ENCODE data around the gene FSTL1.

The FSTL1 gene

GRCh38 chr3:120451806-120452205 is 1.0 kb upstream of the FSTL1 start:
- H3K27ac ChIP-seq (ENCODE audit: extremely low read depth, low read depth, low read length), result peak overlapping the region; percentile 85; the same call in 1 of the 2 replicates
- peaks cover 0 to 10% of the 10 kb centered on the region in 2 experiments; a peak in 1 of 3 replicates for H3K36me3 ChIP-seq (ENCODE audit: control insufficient read depth in 2 of 2, insufficient read depth in 1 of 2, low read length in 2 of 2)
- no peaks in the 10 kb centered on the region for H3K9me3 ChIP-seq (ENCODE audit: control insufficient read depth, insufficient read depth, low read depth, low read length)
- peaks cover 7% of the 10 kb centered on the region; the same call in 1 of the 2 replicates for H3K4me1 ChIP-seq (ENCODE audit: control insufficient read depth, insufficient read depth, low read length)
- ChIA-PET POLR2A (no interaction called here), CTCF (no interaction called here)
- H3K4me3 ChIP-seq (ENCODE audit: low read depth, low read length), result no peak overlapping the region
- no peak for TF ChIP-seq ZNF707 (tag by site-specific recombination; IDR thresholded peaks at IDR 0.05)
- no peak for TF ChIP-seq ZNF585B (tag by site-specific recombination; IDR thresholded peaks at IDR 0.05)
- TF ChIP-seq GLI2 (tag by site-specific recombination; IDR thresholded peaks at IDR 0.05; ENCODE audit: borderline replicate concordance, low read depth), result no peak
- TF ChIP-seq ZNF366 (tag by site-specific recombination; conservative IDR thresholded peaks at IDR 0.05), result peak; percentile 47; the same call in 1 of the 2 replicates
- TF ChIP-seq ZBTB17 (tag by site-specific recombination; IDR thresholded peaks at IDR 0.05), result peak; percentile 9
- TF ChIP-seq WT1 (tag by site-specific recombination; IDR thresholded peaks at IDR 0.05), result peak; percentile 88

- CTCF ChIA-PET, result no interaction called here
- POLR2A ChIA-PET, result interaction anchor here (0.7 to 1.1 kb wide), 7 partner anchors 9 to 357 kb away, joined by 3 to 7 read pairs (median 3); partner anchors contain the start of gene GSK3B
- Histone ChIP-seq H3K36me3 (ENCODE audit: control insufficient read depth in 2 of 2, insufficient read depth in 1 of 2, low read length in 2 of 2) (peaks cover 0 to 15% of the 10 kb centered on the region in 2 experiments; a peak in 1 of 3 replicates), H3K4me1 (ENCODE audit: control insufficient read depth, insufficient read depth, low read length) (peaks cover 7% of the 10 kb centered on the region; the same call in 1 of the 2 replicates), H3K4me3 (ENCODE audit: low read depth, low read length) (peak overlapping the region; percentile 79), H3K27ac (ENCODE audit: extremely low read depth, low read depth, low read length) (peak overlapping the region; percentile 85; the same call in 1 of the 2 replicates), H3K9me3 (ENCODE audit: control insufficient read depth, insufficient read depth, low read depth, low read length) (no peaks in the 10 kb centered on the region)
- no peak for TF ChIP-seq ZBTB7A (tag by site-specific recombination; IDR thresholded peaks at IDR 0.05; ENCODE audit: low read depth)
- TF ChIP-seq ZNF398 (tag by site-specific recombination; IDR thresholded peaks at IDR 0.05), result peak; percentile 81; the same call in 1 of the 2 replicates
- TF ChIP-seq IKZF3 (tag by site-specific recombination; IDR thresholded peaks at IDR 0.05), result peak; percentile 57
- no peak for TF ChIP-seq ZNF776 (tag by site-specific recombination; IDR thresholded peaks at IDR 0.05; ENCODE audit: borderline replicate concordance)
- TF ChIP-seq KLF9 (tag by site-specific recombination; IDR thresholded peaks at IDR 0.05; ENCODE audit: low read depth), result peak; percentile 65
- no peak for TF ChIP-seq ZNF621 (tag by site-specific recombination; IDR thresholded peaks at IDR 0.05)
- TF ChIP-seq ZNF571 (tag by site-specific recombination; IDR thresholded peaks at IDR 0.05), result no peak
- no peak for TF ChIP-seq REST (tag by site-specific recombination; IDR thresholded peaks at IDR 0.05)
- TF ChIP-seq ZNF174 (tag by site-specific recombination; IDR thresholded peaks at IDR 0.05), result no peak
- TF ChIP-seq ZNF138 (tag by site-specific recombination; IDR thresholded peaks at IDR 0.05; ENCODE audit: borderline replicate concordance), result no peak
- TF ChIP-seq ZBTB20 (tag by site-specific recombination; IDR thresholded peaks at IDR 0.05), result peak; percentile 92
- 0 out of 2 replicates have a peak, but pooled peaks have one; percentile 22 for TF ChIP-seq KLF8 (tag by site-specific recombination; IDR thresholded peaks at IDR 0.05)
- TF ChIP-seq ZNF561 (tag by site-specific recombination; IDR thresholded peaks at IDR 0.05; ENCODE audit: borderline replicate concordance), result 0 out of 2 replicates have a peak, but pooled peaks have one; percentile 68
- TF ChIP-seq ZBTB17 (tag by site-specific recombination; IDR thresholded peaks at IDR 0.05), result 0 out of 2 replicates have a peak, but pooled peaks have one; percentile 67
- no peak for TF ChIP-seq FEZF1 (tag by site-specific recombination; IDR thresholded peaks at IDR 0.05)
- peak; percentile 42; the same call in 1 of the 2 replicates for TF ChIP-seq GLIS2 (tag by site-specific recombination; IDR thresholded peaks at IDR 0.05)
- no peak for TF ChIP-seq ZNF530 (tag by site-specific recombination; IDR thresholded peaks at IDR 0.05; ENCODE audit: low read depth)
- no peak for TF ChIP-seq BCL6B (tag by site-specific recombination; IDR thresholded peaks at IDR 0.05)
- TF ChIP-seq ZSCAN4 (tag by site-specific recombination; IDR thresholded peaks at IDR 0.05), result no peak
- no peak for TF ChIP-seq ZNF747 (tag by site-specific recombination; IDR thresholded peaks at IDR 0.05)
- TF ChIP-seq ZNF623 (tag by site-specific recombination; IDR thresholded peaks at IDR 0.05), result no peak
Measured at GRCh38 chr3:120451272-120451761, 525 bp upstream of the FSTL1 start.
